ENCODE data around the gene ASCC3.

Gene ASCC3

DNA sequence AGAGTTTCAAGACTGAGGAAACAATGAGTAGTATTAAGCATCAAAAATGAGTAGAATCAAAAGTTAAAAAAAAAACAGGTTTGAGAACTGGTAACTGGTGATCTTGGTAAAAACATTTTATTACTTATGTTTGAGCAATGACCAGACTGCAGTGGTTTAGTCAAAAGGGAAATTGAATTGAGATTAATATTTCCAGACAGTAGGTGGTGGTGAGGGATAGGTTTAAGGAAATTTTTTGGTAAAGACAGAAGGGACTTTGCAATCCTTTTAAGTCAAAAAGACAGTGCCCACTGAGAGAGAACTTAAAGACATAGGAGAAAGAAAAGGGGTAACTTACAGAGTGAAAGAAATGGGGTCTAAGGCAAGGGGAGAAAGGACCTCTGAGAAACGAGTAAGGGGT lies 156.9 kb downstream of the ASCC3 start:
- no peak for DNase-seq (ENCODE audit: low spot score)

DNA sequence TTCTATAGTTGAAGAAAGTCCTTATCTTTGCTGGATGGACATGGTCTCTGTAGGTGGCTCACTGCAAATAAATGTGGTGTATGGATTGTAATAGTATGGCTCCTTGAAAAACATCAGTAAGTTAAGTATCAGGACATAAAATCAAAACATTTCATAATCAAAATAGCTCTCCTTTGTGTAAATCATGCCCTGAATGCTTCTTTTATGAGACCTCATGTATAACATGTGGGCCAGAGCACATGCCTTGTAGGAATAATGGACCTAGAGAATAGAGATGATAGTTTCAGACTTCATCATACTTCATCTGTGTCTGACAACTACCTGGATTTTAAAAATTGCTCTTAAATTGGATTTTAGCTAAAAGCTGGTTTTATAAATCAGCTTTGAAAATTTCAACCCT lies 159.9 kb downstream of the ASCC3 start:
- DNase-seq (ENCODE audit: low spot score): no peak

DNA sequence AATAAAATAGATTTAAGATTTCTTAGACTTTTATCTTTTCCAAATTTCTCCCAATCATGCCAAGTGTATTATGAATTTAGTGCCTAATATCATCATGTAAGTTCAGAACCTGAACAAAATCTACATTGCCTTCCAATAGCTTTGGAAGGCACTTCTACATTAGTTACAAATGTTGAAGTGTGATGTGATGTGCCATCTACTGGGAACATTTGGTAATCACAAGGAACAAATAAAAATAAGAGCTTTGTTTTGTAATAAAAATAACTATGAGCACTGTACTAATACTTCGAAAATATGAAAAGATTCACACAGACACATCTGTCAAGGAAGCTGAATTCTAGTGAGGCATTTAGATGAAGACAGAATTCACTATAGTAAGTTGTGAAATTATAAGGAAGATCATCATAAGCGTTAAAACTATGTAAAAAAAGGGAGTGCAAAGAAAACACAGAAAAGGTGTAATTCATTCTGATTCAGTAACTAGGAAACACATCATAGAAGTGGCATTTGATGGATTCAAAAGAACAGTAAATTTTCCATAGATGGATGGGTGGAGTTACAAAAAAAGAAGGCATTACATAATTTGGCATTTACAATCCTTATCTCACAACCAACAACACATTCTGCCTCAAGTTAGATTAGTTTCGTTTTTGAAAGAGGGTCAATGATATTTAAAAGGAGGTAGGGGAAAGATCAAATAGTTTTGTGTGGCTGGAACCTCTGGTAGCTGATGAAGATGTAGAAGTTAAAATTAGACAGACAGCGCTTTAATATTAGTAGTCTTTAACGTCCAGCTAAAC lies 161.0 kb downstream of the ASCC3 start:
- no peak for DNase-seq (ENCODE audit: low spot score)

DNA sequence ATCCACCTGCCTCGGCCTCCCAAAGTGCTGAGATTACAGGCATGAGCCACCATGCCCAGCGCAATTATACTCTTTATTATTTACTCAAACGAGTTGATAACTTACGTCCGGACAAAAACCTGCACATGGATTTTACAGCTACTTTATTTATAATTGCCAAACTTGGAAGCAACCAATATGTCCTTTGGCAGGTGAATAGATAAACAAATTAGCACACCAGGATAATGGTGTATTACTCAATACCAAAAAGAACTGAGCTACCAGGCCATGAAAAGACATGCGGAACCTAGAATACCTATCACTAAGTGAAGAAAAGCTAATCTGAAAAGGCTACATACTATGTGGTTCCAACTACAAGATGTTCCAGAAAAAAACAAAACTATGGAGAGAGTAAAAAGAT lies 168.1 kb downstream of the ASCC3 start:
- DNase-seq (ENCODE audit: low spot score): no peak

DNA sequence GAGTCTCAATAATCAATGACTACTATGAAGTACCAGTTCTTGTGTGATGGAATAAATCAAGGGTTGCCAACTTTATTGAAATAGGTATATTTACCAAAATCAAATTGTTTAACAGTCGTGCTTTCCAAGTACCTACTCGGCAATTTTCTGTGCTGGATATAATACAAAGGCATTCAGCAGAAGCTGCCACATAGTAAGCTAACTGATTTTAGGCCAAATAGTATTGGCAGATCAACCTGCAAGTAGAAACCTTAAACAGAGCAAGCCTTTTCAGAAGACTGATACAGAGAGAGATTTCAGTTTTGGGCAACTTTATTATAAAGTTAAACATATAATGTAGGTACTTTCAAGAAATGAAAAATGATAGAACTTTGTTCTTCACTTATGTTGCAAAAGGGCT lies 174.6 kb downstream of the ASCC3 start:
- DNase-seq (ENCODE audit: low spot score): no peak

DNA sequence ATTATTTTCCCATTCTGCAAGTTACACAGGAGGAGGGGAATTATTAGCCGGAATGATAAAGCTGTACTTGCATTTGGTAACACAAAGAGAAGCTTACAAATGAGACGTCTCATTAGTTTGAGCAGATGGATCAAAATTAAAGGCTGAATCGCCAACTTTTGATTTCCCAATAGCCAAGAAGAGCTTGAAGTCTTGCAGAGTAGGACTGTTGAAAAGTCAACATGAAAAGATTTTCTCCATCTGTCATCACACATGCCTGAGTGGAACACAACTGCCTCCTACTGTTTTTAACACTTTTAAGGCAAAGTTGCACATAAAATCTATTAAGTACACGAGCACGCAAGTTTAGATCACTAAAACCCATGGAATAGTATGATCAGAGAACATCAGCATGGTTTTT lies 176.2 kb downstream of the ASCC3 start:
- no peak for DNase-seq (ENCODE audit: low spot score)

DNA sequence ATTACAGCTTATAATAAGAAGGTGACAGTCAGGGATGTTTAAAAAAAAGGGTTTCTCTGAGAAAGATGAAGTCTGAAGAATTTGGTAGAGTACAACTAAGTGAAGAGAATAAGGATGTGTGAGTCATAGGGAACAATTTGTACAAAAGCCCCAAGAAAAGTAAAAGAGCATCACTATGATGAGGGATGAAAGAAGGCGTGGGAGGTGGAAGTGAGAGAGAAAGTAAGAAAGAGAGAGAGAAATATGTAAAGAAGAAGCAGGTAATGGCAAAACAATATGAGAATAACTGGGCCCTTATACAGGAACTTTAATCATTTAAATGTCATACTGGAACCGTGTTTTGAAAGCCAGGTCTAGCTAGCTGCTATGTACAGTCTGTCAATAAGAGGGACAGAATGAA lies 179.4 kb downstream of the ASCC3 start:
- no peak for DNase-seq (ENCODE audit: low spot score)

DNA sequence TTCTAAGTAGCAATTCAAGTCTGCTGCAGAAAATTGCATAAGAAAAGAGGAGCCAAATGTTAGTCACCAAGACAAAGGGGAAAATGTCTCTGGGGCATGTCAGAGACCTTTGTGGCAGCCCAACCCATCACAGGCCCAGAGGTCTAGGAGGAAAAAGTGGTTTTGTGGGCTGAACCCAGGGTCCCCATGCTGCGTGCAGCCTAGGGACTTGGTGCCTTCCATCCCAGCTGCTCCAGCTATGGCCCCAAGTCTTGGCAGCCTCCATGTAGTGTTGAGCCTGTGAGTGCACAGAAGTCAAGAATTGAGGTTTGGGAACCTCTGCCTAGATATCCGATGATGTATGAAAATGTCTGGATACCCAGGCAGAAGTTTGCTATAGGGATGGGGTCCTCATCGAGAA lies 181.1 kb downstream of the ASCC3 start:
- DNase-seq (ENCODE audit: low spot score): no peak

DNA sequence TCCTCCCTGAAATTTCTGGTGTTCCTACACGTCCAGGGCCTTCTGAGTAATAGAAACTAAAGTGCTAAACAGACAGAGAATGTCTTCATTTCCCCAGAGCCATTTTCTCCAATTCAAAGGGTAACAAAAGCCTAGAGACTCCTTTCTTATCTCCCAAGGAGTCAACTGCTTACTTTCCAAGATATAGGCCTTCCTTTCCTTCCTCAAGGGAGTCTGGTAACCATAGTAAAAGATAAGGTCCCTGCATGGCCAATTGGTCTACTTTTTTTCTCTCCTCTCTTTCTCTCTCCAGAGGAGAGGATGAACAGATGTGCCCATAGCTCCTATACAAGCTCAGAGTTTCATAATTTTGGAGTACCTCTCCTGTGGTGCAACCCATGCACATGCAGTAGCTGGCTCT lies 185.7 kb downstream of the ASCC3 start:
- no peak for DNase-seq (ENCODE audit: low spot score)

DNA sequence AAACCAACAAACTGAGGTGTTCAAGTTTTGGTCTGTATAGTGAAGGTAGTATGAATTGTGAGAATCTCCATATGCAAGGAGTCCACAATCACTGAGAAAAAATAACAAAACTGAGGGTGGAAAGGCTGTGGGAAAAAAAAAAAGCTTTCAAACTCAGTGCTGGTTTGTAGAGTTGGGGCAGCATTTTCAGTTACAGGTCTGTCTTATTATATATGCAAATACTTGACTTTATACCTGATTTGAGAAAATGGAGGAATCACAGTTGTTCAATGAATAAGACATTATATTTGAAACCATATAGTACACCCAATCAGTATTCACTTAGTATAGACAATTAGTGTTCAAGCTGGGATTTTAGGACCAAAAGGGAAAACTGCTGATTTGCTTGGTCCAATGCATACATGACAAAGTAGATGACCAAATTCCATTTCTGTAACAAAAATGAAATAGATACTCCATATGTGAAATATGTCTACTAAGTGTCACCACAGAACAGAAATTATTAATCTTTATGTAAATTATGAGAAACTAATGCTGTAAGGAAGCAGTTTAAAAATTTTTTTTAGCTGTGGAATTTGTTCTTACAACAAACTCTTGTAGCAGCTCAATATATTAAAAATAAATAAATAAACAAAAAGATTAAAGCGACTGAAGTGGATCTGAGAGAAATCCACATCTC lies 187.7 kb downstream of the ASCC3 start:
- no peak for DNase-seq (ENCODE audit: low spot score)

DNA sequence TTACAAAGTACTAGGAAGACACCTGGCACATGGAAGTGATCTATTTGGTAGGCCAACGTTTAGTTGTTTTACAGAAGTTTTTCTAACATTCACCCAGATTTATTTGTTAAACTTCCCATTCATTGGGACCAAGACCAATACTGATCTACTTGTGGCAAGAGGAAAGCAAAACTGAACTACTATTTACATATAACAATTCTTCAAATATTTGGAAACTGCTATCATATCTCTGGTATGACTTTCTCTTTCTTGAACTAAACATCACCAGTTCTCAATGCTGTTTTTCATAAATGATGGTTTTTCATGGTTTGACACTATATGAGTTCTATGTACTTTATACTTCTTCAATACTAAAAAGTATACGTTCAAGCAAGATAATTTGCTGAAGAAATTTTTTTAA lies 189.2 kb downstream of the ASCC3 start:
- no peak for DNase-seq (ENCODE audit: low spot score)

DNA sequence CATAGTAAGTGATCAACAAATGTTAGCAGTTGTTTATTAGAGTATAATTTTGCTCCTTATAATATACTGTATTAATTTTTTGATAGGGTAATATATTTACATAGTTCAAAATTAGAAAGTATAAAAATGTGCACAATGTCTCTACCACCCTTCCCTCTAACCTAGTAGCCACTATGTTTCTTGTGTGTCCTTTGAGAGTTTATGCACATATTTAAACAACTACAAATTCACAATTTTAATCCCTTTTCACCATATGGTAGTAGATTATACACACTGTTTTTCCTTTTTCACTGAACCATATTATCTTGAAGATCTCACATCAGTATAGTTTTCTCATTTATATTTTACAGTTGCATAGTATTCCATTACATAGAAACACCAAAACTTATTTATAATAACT lies 194.9 kb downstream of the ASCC3 start:
- no peak for DNase-seq (ENCODE audit: low spot score)

DNA sequence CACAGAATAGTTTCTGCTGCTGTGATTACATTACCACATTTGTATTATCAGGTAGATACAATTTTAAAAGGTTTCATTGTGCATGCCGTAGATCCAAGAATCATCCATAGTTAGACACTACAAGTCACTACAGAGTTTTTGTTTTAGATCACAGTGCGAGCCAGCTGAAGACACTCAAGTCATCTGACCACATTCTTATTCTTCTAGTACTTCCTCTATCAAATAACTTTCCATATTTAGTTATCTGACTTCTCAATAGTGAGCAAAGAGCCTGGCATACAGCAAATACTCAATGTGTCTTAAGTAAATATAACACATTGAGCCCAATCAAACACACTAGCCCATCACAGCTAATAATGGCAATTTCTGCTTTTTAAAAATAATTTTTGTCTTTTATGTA lies 195.4 kb downstream of the ASCC3 start:
- DNase-seq (ENCODE audit: low spot score): no peak

DNA sequence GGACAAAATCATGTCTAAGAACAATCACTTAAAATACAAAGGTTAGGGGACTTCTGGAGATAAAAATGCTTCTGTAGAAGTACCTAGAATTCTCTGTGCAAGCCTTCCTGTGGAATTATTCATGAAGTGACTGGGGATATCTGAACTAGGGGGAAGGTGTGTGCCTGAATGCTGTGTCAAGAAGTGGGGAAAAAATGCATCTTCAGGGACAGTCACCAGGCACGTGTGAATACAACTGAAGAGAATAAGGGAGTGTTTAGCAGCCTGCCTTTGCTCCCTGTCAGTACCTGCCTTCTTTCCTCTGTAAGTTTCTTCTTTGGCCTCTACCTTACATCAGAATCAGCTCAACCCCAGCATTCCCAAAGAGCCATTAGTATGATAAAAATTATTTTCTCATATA lies 201.0 kb downstream of the ASCC3 start:
- DNase-seq (ENCODE audit: low spot score): no peak

DNA sequence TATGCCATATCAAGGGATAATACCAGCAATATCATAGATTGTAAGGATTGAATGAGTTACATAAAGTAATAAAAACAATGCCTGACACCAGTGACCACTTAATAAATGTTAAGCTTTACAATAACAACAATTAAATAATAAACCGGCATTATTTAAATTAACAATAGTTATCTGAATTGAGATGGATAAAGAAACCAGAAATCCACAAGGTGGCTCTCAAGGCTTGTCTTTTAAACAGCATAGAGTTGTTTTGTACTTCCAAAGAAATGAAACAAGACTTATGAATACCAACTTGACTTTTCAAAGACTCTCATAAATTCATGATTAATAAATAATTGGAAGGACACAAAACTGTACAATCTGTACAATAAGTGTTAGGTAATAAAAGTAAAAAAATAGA lies 203.1 kb downstream of the ASCC3 start:
- DNase-seq (ENCODE audit: low spot score): no peak

DNA sequence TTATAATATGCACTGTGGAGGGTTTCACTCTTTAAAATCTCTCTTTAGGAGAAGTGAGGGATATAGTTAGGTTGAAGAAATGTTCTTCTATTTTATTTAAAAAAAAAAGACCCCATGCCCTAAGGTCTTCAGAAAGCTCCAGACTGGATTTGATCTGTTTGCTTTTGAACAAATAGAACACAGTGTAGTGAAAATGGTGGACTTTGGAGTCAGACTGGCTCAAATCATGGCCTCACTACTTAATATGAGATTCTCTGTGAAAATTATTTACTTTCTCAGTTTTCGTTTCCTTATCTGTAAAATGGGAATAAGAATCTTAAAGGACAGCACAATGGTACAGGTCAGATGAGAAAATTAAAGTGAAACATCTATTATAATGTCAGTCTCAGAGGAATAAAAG lies 203.9 kb downstream of the ASCC3 start:
- no peak for DNase-seq (ENCODE audit: low spot score)

DNA sequence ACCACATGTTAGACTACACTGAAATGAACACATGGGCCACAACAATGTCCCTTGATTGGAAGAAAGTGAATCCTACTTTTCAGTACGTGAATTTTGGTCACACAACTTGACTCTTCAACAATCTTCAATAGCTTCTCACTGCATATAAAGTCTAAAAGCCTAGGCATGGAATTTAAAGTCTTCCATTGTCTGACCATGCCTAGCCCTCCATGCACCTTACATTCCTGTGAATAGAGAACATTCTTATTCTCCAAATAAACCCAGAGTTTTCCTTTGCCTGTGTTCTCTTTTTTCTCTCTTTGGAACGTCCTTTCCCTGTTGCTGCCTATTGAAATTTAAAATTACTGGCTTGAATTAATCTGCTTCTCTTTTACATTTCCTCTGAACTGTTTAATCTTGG lies 207.5 kb downstream of the ASCC3 start:
- no peak for DNase-seq (ENCODE audit: low spot score)

DNA sequence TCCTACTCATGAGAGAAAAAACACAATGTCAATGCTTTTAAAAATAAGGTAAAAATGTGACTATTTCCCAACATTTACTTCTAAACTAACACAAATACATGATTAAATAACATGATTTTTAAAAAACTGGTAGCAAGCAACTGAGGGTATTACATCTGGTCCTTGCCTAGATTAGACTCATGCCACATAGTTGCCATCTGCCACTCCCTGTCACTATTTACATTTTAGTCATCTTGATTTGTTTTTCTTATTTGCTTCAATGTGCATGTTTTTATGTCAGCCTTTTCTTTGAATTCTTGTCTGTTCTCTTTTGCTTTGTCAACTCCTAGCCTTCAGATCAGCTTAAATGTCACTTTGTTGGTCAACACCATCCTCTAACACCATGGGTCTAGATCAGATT lies 209.4 kb downstream of the ASCC3 start:
- no peak for DNase-seq (ENCODE audit: low spot score)

DNA sequence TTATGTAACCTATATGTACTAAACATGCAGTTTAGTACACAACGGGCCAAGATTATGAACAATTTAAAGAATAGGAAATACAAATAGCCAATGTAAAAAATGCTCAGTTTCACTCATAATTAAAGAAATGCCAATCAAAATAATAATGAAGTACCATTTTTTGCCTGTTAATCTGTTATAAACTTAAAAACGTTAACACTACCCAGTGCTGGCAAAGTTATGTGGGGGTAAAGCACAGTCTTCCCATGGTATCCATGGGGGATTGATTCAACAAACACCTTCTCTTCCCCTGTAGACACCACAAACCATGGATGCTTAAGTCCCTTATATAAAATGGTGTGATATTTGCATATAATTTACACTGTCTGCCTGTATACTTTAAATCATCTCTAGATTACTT lies 211.1 kb downstream of the ASCC3 start:
- no peak for DNase-seq (ENCODE audit: low spot score)

DNA sequence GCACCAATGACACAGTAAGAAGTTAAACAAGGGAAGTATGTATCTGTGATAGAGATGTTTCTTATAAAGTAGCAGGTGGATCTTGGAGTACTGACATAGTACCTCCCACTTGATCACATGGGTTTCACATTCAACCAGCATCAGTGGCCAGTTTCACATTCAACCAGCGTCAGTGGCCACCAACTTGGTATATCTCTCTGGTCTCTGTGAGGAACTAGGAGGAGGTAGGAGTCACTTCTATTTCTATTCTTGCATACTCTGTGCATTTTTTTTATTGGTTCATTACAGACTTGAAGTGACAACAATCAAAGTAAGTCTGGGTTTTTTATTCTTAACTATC lies 216.1 kb downstream of the ASCC3 start:
- DNase-seq (ENCODE audit: low spot score): no peak

DNA sequence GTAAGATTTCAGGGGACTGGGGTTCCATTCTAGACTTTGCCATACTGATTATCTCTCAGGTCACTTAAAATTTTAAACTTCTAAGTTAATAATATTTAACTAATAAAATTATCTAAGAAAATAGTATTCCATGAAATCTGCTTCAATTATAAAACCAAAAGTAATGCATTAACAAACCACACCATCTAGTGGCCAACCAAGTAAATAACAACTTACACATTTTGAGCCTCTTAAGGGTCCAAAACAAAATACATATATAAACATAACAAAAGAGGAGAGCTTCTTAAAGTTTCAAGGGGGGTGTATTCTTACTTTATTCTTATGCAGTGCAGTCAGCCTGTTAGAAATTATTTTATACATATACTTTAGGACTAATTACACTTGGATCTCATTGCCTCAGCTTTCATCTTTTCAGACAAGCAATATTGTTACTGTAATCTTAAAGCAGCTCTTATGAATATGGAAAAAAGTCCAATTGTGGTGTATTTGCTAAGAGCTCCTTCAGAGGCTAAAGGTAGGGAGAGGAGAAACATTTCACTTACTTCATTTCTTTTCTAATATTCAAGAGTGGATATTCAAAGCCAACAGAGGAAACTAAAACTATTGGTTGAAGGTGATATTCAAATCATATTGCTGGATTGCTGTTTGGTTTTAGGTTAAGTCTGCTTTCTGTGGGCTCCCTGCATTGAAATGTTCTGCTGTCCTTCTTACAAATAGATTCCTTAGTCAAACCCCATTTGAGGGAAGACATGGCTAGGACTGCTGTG lies 216.7 kb downstream of the ASCC3 start:
- DNase-seq (ENCODE audit: low spot score): no peak

DNA sequence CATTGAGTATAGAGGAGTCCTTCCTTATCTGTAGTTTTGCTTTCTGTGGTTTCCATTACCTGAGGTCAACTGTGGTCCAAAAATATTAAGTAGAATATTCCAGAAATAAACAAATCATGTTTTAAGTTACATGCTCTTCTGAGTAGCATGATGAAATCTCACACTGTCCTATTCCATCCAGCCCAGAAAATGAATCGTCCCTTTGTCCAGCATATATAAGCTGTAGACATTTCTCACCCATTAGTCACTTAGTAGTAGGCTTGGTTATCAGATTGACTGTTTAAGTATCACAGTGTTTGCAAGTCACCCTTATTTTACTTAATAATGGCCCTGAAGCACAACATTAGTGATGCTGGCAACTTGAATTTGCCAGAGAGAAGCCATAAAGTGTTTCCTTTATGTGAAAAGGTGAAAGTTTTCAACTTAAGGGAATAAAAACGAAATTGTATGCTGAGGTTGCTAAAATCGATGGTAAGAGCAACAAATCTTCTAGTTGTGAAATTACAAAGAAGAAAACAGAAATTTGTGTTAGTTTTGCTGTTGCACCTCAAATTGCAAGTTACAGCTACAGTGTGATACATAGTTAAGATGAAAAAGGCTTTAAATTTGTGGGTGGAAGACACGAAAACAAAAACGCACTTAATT lies 217.8 kb downstream of the ASCC3 start:
- DNase-seq (ENCODE audit: low spot score): no peak

DNA sequence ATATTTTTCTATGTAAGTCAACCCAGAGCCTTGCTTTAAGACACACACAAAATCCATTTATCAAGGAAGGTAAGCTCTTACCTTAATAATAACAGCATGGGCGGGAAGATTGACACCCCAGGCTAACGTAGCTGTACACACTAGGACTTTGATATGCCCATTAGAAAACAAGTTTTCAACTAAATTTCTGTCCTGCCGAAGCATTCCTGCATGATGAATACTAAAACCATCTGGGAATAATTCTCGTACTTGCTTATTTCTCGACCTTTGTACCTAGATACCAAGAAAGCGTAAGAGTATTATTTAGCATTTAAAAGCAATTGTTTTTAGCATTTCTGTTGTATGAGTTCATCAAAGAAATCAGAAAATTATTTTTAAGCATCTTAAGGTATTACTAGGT lies 218.9 kb downstream of the ASCC3 start:
- DNase-seq (ENCODE audit: low spot score): no peak
